ENCODE data around the gene KIF5B.
"Not testable (repeated sequence)": the region's sequence is repeated elsewhere in the genome, so short reads cannot be mapped to it uniquely, and the experiment has no call there.

Gene KIF5B

DNA sequence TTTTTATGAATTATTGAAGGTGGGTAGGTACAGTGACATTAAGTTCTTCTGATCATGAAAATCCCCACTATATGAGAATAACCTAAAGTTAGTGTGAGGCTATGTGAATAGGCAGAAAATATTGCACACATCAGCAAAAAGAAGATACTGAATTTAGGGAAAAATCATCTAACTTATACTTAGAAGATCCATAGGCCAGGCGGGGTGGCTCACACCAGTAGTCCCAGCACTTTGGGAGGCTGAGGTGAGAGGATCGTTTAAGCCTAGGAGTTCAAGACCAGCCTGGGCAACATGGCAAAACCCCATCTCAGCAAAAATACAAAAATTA lies 78.1 kb downstream of the KIF5B start:
- no peak overlapping the region for H3K4me3 ChIP-seq (ENCODE audit: low read depth, low read length)
- TF ChIP-seq, protein P1, sequence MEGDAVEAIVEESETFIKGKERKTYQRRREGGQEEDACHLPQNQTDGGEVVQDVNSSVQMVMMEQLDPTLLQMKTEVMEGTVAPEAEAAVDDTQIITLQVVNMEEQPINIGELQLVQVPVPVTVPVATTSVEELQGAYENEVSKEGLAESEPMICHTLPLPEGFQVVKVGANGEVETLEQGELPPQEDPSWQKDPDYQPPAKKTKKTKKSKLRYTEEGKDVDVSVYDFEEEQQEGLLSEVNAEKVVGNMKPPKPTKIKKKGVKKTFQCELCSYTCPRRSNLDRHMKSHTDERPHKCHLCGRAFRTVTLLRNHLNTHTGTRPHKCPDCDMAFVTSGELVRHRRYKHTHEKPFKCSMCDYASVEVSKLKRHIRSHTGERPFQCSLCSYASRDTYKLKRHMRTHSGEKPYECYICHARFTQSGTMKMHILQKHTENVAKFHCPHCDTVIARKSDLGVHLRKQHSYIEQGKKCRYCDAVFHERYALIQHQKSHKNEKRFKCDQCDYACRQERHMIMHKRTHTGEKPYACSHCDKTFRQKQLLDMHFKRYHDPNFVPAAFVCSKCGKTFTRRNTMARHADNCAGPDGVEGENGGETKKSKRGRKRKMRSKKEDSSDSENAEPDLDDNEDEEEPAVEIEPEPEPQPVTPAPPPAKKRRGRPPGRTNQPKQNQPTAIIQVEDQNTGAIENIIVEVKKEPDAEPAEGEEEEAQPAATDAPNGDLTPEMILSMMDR (IDR thresholded peaks at IDR 0.05; ENCODE audit: borderline replicate concordance, insufficient read depth, low read depth, low read length): no peak

DNA sequence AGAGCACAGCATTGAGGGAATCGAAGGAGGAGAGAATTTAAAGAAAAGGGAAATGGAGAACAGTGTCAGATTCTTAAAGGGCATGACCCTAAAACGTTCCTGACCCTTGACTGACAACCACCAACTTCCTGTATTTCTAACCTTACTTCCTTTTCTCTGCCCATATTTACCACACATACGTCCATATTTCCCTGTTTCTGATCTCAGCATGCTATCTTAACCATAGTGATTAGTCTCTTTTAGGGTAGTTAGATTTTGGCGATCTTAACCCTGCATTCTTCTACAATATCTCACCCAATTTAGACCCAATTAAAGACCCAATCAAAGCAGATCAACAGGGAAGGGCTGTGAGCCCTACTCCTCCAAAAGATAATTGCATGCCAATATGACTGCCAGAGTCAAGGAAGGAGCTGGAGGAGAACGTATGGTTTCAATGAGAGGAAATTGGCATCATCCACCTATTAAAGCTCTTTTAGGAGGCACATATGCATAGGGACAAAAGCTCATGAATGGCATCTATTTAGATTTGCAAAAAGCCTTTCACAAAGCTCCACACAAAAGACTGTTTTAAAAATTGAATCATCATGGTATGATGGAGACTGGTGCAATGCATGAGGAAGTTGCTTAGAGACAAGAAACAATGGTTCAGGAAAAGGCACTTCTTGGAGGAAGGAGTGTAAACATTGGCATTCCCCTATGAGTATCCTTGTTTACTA lies 78.6 kb downstream of the KIF5B start:
- TF ChIP-seq, protein P1 (IDR thresholded peaks at IDR 0.05; ENCODE audit: borderline replicate concordance, insufficient read depth, low read depth, low read length): no peak
- no peak overlapping the region for H3K4me3 ChIP-seq (ENCODE audit: low read depth, low read length)

DNA sequence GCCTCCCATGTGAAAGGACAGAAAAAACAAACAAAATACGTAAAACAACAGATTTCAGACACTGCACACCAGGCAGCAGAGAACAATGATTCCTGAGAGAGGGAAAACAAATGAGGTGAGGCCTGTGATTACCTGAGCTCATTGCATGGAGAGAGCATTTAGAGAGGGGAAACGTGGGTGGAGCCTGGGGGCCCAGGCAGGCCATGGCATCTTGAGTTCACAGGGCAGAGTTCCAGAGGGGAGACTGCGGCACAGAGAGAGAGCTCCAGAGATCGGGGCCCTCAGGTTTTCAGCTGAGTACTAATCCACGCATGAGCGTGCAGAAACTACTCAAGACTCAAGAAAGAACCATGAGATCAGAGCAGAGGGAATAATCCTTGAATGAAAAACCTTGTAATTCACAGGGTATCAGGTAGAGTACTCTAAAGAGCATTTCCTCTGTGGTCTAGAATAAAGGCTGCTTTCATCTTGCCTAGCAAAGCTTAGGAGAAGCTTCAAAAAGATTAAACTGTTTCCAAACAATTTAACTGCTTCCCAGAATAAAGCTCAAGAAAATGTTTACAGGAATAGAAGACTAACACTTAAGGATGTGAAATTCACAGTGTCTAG lies 81.0 kb downstream of the KIF5B start:
- no peak overlapping the region for H3K4me3 ChIP-seq (ENCODE audit: low read depth, low read length)
- TF ChIP-seq, protein P1 (IDR thresholded peaks at IDR 0.05; ENCODE audit: borderline replicate concordance, insufficient read depth, low read depth, low read length): no peak

DNA sequence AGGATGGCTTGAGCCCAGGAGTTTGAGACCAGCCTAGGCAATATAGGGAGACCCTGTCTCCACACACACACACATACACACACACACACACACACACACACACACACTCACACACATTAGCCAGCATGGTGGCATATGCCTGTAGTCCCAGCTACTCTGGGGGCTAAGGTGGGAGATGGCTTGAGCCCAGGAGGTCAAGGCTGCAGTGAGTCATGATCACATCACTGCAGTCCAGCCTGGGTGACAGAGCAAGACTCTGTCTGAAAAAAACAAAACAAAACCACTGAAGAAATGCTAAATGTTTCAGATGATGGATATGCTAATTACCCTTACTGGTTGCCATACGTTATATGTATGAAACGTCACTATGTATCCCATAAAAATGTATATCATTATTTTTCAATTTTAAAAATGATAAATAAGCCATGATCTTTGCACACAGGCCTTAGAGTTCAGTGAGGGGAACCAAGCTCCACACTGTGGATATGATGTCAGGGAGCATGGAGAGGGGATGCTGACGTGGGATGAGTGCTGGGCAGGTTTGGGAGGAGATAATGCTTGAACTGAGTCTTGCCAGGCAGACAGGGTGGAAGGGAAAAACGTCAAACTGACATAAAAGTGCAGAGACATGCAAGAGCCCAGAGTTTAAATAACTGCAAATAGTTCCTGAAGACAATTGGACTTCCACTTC lies 81.6 kb downstream of the KIF5B start:
- H3K4me3 ChIP-seq (ENCODE audit: low read depth, low read length): no peak overlapping the region
- TF ChIP-seq, protein P1 (IDR thresholded peaks at IDR 0.05; ENCODE audit: borderline replicate concordance, insufficient read depth, low read depth, low read length): no peak

DNA sequence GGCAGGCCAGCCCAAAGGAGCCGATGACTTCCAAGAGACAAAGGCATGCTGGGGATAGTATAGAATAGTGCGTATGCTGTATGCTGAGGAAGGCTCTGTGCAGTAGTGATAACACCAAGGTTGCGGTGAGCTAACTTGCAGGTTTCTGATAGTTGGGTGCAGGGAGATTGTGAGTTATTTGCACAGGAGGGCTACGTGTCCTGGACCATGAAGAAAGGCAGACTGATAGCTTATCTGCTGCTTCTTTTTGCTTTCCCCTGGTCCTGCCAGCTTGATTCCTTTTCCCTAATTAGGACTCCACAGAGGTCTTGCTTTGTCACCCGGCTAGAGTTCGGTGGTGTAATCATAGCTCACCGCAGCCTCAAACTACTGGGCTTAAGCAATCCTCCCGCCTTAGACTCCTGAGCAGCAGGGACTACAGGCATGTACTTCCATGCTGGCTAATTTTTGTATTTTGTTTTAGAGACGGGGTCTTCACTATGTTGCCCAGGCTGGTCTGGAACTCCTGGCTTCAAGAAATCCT lies 83.6 kb downstream of the KIF5B start:
- H3K4me3 ChIP-seq (ENCODE audit: low read depth, low read length): no peak overlapping the region
- TF ChIP-seq, protein P1 (IDR thresholded peaks at IDR 0.05; ENCODE audit: borderline replicate concordance, insufficient read depth, low read depth, low read length): no peak

DNA sequence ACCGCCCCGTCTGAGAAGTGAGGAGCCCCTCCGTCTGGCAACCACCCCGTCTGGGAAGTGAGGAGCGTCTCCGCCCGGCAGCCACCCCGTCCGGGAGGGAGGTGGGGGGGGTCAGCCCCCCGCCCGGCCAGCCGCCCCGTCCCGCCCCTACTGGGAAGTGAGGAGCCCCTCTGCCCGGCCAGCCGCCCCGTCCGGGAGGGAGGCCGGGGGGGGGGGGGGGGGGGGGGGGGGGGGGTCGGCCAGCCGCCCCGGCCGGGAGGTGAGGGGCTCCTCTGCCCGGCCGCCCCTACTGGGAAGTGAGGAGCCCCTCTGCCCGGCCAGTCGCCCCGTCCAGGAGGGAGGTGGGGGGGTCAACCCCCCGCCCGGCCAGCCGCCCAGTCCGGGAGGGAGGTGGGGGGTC lies 86.4 kb downstream of the KIF5B start:
- H3K4me3 ChIP-seq (ENCODE audit: low read depth, low read length): not testable (repeated sequence)

DNA sequence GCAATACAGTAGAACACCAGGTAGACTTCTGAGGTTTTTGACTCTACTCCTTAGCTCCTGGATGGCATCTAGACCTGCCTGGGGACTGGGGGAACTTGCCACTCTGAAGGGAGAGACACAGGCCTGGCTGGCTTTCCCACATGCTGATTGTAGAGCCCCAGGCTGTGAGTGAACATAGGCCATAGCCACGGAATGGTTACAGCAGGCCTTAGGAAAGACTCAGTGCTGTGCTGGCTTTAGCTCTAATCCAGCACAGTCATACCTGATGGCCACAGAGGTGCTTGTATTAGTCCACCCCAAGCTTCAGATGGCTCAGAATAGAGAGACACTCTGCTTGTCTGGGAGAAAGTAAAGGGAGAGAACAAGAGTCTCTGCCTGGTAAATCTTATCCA lies 92.6 kb downstream of the KIF5B start:
- TF ChIP-seq, protein P1 (IDR thresholded peaks at IDR 0.05; ENCODE audit: borderline replicate concordance, insufficient read depth, low read depth, low read length): no peak
- H3K4me3 ChIP-seq (ENCODE audit: low read depth, low read length): no peak overlapping the region
